Chondrocyte (in vitro differentiated cells): ENCODE data around the gene DGKD. TPM values are rescaled to one million over a fixed set of nuclear protein-coding genes. Genes with fewer than 3 reads are reported as not detected.

Source experiments
- DNase-seq: peaks from one replicate; pipeline ENCODE4 v3.0.0; 2021; ENCODE audit warnings: mixed read lengths, low spot score
- H3K27ac Mint-ChIP-seq: one replicate; pipeline ENCODE4 v1.8.0; 2021; ENCODE audit warnings: mild to moderate bottlenecking, moderate library complexity, mixed read lengths; ENCODE audit not compliant: unreplicated experiment
- H3K27me3 Mint-ChIP-seq: 2 replicates; pipeline ENCODE4 v1.8.0; 2021; ENCODE audit warnings: low read depth, mixed read lengths
- H3K36me3 Mint-ChIP-seq: 2 replicates; pipeline ENCODE4 v1.8.0; 2021; ENCODE audit warnings: low read depth, mixed read lengths
- H3K4me1 Mint-ChIP-seq: 2 replicates; pipeline ENCODE4 v1.8.0; 2021; ENCODE audit warnings: low read depth, mild to moderate bottlenecking, mixed read lengths
- H3K4me3 Mint-ChIP-seq: one replicate; pipeline ENCODE4 v1.8.0; 2021; ENCODE audit warnings: mild to moderate bottlenecking, moderate library complexity, mixed read lengths; ENCODE audit not compliant: unreplicated experiment
- H3K9me3 Mint-ChIP-seq: 2 replicates; pipeline ENCODE4 v1.8.0; 2021; ENCODE audit warnings: low read depth, mixed read lengths
- CTCF ChIP-seq: fragments of 200-600 bp; sonication (generic); IDR thresholded peaks from 2 replicates; pipeline ENCODE4 v1.5.0; 2021; ENCODE audit warnings: antibody characterized with exemption, mild to moderate bottlenecking, moderate library complexity
- total RNA-seq: library from RNA; stranded (reverse); gene quantifications from 3 replicates; pipeline ENCODE4 v1.2.1, GENCODE V29; 2021

Gene DGKD
- total RNA-seq, 1 donor from 2014 or later: 66.3 TPM

- Mint-ChIP-seq H3K4me1 (peaks cover 6% of the 10 kb centered on the region), H3K36me3 (peaks cover 48% of the 10 kb centered on the region), H3K9me3 (no peaks in the 10 kb centered on the region), H3K27ac (no peak overlapping the region), H3K4me3 (no peak overlapping the region), H3K27me3 (no peaks in the 10 kb centered on the region)
- peak; percentile 52 for DNase-seq
- no peak for TF ChIP-seq CTCF
Observed at GRCh38 chr2:233453111-233453915, 99.0 kb downstream of the DGKD start.

- Mint-ChIP-seq H3K27ac (no peak overlapping the region), H3K36me3 (peaks cover 50% of the 10 kb centered on the region), H3K4me3 (no peak overlapping the region), H3K27me3 (no peaks in the 10 kb centered on the region), H3K4me1 (peaks cover 4% of the 10 kb centered on the region), H3K9me3 (no peaks in the 10 kb centered on the region)
- DNase-seq: peak; percentile 33
- no peak for TF ChIP-seq CTCF
Observed at GRCh38 chr2:233453916-233454315, 99.6 kb downstream of the DGKD start.

- Mint-ChIP-seq H3K4me3 (no peak overlapping the region), H3K9me3 (no peaks in the 10 kb centered on the region), H3K4me1 (no peaks in the 10 kb centered on the region), H3K36me3 (peaks cover 47% of the 10 kb centered on the region), H3K27ac (no peak overlapping the region), H3K27me3 (no peaks in the 10 kb centered on the region)
- no peak for TF ChIP-seq CTCF
- DNase-seq: peak; percentile 47
Observed at GRCh38 chr2:233455006-233455405, 100.7 kb downstream of the DGKD start.

GRCh38 chr2:233455491-233455890, 101.2 kb downstream of the DGKD start:
- Mint-ChIP-seq H3K9me3 (no peaks in the 10 kb centered on the region), H3K36me3 (peaks cover 47% of the 10 kb centered on the region), H3K27ac (no peak overlapping the region), H3K4me3 (no peak overlapping the region), H3K27me3 (no peaks in the 10 kb centered on the region), H3K4me1 (no peaks in the 10 kb centered on the region)
- TF ChIP-seq CTCF: no peak
- peak; percentile 37 for DNase-seq

GRCh38 chr2:233456111-233456510, 101.8 kb downstream of the DGKD start:
- peak; percentile 51 for DNase-seq
- no peak overlapping the region for H3K27ac Mint-ChIP-seq
- H3K27me3 Mint-ChIP-seq: no peaks in the 10 kb centered on the region
- no peak for TF ChIP-seq CTCF
- H3K4me1 Mint-ChIP-seq: no peaks in the 10 kb centered on the region
- no peak overlapping the region for H3K4me3 Mint-ChIP-seq
- H3K36me3 Mint-ChIP-seq: peaks cover 43% of the 10 kb centered on the region
- no peaks in the 10 kb centered on the region for H3K9me3 Mint-ChIP-seq
